NCI-H2196 (cell line): ENCODE measurements around the gene SEMA4C.
"Not testable (repeated sequence)": the region's sequence is repeated elsewhere in the genome, so short reads cannot be mapped to it uniquely, and the experiment has no call there.

Source experiments
- DNase-seq: peaks from one replicate; lab custom pipeline; 2025; ENCODE audit not compliant: unreplicated experiment; lab: John Stamatoyannopoulos, UW

Gene SEMA4C

DNA sequence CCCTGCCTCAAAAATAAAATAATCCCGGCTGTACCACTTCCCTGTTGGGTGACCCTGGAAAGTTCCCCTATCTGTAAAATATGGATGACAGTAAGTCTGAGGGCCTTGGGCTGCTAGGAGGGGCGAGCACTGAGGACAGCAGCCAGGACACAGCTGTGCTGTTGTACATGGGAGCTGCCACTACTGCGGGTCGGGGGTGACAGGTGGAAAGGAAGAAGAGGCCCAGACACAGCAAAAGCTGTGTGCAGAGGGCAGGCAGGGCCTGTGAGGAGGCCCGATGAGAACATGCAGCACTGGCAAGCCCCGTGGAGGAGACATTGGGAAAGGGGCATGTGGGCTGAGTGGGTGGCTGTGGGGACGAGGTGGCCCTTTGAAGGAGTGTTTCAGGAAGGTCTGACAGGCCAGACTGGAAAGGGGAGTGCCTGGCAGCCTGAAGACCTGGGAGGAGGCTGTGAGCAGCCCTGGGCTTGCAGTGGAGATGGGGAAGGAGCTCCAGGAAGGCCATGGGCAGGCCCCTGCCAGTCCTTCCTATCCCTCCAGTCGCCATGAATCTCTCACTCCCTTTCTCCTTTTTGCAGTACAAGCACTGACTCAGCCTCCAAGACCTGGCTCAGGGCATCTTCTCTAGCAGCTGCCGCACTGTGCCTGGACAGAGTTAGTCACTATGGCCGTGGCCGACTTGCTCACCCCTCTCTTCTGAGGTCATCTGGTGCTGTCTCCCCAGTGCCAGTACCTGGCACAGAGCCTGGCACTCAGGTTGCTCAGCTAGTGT lies 28.9 kb upstream of the SEMA4C start:
- no peak for DNase-seq

GRCh38 chr2:96898135-96898505 lies 28.2 kb upstream of the SEMA4C start:
- DNase-seq: no peak

DNA sequence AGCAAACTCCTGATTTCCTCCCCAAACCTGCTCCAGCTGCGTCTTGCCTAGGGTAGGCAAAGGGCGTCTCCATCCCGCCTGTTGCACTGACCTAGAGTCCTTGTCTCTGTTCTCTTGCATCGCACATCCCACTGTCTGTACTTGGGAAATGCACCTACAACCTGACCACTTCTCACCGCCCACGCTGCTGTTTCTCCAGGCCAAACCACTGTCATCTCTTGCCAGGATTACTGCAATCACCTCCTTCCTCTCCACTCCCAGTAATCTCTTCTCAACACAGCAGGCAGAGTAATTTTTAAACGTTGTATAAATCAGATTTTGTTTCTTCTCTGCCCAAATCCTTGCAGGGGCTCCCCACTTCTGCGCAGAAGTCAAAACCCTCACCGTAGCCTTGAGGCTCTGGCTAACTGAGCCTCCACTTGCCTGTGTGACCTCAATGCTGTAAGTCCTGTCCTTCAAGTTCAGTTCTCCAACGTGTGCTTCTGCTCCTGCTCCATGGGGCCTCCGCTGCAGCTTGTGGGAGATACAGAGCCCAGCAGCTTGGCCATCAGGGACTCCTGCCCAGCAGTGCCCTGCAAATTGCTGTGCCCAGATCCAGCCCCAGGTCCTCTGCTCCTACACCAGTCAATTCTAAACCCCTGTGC lies 27.7 kb upstream of the SEMA4C start:
- no peak for DNase-seq

- DNase-seq: peak; percentile 92
Observed at GRCh38 chr2:96895746-96896651, 26.1 kb upstream of the SEMA4C start.

- DNase-seq: no peak
Observed at GRCh38 chr2:96895032-96895745, 25.3 kb upstream of the SEMA4C start.

- DNase-seq: no peak
Observed at GRCh38 chr2:96894151-96894531, 24.3 kb upstream of the SEMA4C start.

DNA sequence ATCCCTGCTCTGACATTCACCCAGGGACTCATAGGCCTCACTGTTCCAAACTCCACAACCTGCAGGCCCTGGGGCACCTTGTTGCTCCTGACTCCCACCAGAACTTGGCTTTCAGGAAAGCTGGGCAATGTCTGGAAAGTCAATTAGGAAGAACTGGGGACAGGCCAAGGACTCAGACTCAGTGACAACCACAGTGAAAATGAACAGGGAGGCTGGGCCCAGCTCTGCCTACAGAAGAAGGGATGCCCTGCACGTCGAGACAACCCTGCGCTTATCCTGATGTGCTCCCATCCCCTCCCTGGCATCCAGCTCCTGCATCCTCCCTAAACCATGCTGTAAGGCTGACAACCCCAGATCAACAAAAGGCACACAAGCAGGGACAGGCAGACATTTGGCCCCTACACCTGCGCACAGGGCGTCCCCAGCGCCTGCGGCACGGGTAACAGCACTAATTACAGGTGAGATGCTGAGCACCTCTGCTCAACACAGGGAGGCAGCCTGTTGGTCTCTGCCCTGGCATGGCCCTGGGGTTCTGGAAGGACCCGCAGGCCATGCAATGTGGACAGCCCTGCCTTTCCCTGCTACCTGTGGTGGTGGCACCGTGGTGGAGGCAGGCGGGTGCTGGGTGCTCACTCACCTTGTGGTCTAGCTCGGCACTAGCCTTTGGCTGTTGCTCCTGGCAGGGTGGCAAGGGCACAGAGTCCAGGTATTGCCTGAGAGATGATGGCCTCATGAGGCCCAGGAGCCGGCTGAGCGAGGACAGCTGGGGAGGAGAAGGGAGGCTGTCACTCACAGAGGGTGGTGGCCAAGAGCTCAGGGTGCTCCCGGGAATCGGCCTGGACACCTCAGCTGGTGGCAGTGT lies 23.6 kb upstream of the SEMA4C start:
- no peak for DNase-seq

- peak; percentile 66 for DNase-seq
Observed at GRCh38 chr2:96891591-96892333, 21.9 kb upstream of the SEMA4C start.

DNA sequence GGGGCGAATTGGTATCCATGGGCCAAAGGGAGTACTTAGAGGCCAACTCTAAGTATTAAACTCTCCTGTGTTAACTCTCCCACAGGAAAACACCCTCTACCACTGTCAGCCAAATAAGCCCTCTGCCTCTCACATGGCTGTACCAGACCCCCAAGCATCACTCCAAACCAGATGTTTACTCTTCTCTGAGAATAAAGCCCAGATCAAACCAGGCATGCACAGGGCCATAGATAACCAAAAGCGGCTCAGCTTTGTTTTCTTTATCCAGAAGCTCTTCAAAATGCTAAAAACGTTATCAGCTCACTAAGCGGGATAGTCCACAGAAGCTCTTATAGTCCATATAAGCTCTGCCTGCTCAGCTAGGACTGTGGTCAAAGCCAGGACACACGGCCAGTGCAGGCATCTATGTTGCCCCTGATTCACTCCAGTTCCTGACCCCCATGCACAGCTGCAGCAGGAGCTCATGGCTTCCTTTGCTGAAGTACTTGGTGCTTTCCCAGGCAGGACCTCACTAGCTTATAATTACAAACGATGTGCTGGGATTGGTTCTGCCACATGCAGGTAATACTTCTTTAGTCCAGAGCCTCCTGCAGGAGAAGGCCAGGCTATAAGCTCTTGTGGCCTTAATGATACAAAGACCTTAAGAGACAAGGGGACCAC lies 21.0 kb upstream of the SEMA4C start:
- DNase-seq: no peak

DNA sequence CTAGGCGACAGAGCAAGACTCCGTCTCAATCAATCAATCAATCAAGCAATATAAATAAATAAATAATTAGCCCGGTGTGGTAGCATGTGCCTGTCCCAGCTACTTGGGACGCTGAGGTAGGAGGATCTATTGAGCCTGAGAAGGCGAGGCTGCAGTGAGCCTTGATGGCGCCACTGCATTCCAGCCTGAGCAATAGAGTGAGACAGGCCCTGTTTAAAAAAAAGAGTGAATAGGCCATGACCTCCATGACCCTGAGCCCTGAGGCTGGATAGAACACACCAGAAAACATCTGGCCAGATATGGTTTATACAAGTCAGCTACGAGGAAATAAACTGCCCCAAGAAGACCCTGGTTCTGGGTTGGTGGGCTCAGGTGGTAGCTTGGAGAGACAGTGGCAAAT lies 20.4 kb upstream of the SEMA4C start:
- DNase-seq: no peak

DNA sequence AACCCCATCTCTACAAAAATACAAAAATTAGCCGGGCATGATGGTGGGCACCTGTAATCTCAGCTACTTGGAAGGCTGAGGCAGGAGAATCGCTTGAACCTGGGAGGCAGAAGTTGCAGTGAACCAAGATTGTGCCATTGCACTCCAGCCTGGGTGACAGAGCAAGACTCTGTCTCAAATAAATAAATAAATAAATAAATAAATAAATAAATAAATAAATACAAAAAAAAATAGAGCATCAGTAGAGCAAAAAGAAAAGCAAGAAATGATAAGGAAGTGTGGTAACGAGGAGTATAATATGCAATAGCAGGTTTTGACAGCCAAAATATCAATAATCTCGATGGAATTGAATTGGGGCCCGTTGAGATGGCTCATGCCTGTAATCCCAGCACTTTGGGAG lies 19.6 kb upstream of the SEMA4C start:
- not testable (repeated sequence) for DNase-seq

DNA sequence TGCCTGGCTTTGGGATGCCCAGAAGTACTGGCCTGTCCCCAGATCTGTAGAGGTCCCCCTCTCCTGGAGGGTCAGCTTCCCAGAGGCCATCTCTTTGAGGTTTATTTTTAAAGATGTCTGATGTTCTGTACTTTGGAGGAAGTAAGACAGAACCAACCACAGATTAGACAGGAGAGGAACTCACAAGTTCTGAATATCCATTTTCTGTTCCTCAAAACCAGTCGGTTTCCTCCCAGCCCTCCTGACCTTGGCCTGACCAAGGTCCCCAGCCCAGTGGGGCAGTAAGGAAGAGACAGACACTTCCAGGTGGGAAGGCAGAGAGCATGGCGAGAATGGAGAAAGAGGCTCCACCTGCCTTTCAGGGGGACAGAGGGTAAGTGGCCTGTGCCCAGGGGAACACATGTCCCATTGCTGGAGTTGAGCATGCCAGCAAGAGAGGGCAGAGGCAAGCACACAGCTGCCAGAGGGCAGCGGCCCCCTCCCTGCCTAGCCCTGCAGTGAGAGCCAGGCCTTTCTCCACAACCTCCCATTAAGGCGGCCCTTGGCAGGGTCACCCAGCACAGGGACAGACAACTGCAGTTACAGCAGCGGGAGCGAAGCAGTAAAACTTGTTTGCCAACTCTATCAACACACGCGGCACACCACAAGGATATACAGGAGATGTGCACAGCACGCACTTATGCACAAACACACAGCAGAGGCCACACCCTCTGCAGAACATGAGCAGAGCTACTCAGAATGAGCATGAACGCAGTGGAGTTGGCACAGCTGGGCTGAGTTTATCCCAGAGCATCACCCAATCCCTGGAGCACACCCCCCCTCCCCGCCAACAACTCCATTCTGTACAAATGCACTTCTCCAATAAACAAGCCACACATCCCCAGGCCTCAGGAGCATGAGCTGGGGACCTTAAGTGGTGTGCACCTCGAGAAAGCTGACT lies 18.5 kb upstream of the SEMA4C start:
- peak; percentile 87 for DNase-seq

GRCh38 chr2:96887493-96888012 lies 17.7 kb upstream of the SEMA4C start:
- no peak for DNase-seq

GRCh38 chr2:96885432-96886347 lies 15.8 kb upstream of the SEMA4C start:
- no peak for DNase-seq

DNA sequence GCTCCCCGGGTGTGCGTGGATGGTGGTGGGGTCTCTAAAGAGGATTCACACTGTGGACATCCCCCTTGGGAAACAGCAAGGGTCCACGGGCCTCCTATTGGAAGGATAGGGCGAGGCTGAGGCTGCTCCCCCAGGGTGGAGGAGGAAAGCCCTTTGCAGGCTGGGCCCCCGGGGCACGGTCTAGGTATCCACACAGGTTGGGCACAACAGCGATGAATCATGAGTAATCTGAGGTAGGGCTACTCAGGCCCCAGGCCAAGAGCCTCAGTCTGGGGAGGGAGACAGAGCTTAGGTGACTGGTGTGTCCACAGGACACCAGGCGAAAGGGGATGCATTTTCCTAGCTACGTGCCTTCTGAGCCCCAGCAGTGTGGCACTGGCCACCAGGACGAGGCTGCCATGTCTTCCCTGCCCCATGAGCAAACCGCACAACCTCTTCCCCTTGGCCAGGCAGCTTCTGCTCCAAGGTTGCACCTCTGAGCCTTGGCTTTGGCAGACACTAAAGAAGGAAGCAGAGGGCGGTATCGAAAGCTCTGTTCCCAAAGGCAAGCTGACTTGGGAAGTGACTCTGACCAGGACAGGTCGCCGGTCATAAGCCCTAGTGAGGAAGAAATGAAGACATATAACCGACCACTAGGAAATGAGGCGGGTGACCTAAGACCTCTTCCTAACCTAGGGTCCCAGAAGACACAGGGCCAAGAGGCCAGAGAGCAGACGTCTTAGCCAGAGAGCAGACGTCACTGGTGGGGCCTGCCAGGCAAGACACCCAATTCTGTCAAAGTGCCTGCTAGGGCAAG lies 14.6 kb upstream of the SEMA4C start:
- no peak for DNase-seq

DNA sequence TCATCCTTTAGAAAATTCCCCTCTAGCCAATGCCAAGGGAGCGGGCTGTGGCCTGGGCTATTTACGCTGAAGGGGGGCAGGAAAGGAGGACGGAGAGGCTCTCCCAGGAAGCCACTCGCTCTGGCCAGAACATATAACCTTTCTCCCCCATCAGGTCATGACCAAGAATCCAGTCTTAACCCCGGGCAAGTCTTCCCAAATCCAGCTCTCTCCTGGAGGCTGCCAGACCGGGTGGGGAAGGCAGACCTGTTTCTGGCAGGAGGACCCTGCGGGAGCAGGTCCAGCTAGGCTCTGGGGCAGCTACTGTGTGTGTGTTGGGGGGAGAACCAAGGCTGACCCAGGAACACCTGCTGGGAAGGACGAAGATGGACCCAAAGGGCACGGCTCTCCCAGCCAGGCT lies 13.4 kb upstream of the SEMA4C start:
- DNase-seq: no peak
